SKM-1 treated with dmso at 0.1 percent for 144 hours (cell line): ENCODE results near the gene TRIM31.
A peak's percentile ranks its signal among the peaks of the same experiment; 100 is the strongest.

ENCODE experiments used
- DNase-seq: peaks from one replicate; lab custom pipeline; 2025; ENCODE audit not compliant: unreplicated experiment; lab: John Stamatoyannopoulos, UW

Gene TRIM31

DNA sequence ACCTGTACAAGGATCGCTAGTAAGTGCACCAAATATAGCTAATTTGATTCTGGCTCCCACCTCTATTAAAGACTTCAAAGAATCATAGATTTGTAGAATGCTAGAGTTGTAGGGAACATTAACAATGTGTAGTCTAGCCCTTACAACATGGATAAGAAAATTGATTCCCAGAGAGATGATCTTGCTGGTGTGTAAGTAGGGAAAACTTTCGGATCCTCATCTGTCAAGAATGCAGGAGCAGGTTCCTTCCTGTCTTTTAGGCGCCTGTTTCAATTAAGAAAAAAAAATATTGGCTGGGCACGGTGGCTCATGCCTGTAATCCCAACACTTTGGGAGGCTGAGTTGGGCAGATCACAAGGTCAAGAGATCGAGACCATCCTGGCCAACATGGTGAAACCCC, 25.0 kb downstream of the TRIM31 start:
- no peak for DNase-seq

DNA sequence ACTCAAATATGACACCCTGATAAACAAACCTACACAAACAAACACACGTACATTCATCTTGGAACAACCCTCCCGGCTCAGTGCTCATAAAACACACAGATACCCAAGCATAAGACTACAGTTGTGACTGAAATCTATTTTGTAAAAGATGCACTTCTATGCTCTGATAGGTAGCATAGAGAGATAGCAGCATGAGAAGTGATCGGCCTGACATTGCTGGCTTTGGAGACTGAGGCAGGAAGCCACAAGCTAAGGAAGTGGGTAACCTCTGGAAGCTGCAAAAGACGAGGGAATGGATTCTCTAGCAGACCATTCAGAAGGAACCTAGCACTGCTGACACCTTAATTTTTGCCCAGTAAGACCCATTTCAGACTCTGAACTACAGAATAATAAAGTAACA, 35.7 kb downstream of the TRIM31 start:
- DNase-seq = no peak

DNA sequence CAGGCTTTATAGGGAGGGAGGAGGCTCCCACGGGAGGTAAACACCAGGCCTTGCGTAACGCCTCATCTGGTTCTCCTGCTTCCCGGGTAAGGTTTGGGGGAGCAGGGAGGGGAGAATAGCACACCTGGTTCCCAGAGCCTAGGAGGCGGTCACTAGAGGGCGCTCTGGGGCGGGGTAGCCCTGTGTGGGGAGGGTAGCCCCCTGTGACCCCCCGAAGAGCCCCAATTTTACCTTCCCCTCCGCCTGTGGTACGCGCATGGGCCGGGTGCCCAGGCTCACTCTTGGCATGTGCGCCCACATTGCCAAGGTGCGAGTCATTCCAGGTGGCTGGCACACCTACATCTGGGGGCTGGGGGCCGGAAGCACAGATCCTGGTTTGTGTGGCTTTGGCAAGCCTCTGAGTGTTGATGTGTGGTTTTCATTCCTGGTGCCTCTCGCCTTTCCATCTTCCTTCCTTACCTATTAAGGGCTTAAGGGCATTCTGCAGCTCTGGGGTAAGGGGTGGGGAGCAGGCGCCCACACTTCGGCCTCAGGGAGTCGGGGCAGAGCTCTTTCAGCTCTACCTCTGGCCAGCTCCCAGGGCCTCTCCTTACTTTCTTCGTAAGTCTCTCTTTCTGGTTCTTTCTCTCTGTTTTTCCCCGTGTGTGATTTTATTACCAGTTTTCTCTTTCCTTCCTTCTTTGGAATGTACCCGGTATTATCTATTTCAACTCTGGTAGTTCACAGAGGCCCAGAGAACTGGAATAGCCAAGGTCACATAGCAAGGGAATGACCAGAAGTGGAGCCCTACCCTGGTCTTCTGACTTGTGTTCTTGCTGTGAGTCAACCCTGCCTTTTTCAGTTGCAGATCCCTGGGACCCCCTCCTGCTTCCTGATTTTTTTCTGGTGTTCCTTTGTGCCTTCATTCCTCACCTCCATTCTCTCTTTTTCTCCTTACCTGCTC, 36.8 kb downstream of the TRIM31 start:
- no peak for DNase-seq

DNA sequence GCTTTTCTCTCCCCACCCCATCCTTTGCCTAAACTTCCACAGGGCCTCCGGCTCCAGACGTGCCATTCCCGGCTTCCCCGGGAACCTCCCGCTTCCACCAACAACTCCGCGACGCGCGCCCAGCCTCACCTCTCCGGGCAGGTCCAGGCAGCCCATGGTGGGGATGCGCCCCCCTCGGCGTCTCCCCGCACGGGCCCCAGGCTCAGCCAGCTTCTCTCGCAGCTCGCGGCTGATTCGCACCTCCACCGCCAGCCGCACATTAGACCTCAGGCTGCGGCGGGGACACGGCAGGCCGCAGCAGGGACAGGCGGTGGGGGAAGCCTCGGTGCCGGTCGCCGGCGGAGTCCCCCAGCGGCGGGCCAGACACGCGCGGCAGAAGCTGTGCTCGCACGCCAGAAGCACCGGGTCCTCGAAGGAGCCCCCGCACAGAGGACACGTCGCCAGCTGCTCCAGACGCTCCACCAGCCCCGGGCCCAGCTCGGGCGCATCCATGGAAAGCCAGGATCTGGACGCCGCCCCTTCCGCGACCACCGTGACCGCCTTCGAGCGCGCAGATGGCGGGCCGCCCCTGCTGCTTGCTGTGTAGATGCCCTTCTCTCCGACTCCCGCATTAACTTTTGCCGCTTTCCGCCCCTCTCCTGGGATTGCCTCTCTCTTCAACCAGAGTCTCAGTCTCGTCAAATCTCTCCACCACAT, 37.6 kb downstream of the TRIM31 start, which contains the start of gene RNF39:
Gene RNF39 (minus strand): TSS at position 676 of the 696 bp plus-strand sequence. CDS start 184 bp downstream, at position 492.
- no peak for DNase-seq

DNA sequence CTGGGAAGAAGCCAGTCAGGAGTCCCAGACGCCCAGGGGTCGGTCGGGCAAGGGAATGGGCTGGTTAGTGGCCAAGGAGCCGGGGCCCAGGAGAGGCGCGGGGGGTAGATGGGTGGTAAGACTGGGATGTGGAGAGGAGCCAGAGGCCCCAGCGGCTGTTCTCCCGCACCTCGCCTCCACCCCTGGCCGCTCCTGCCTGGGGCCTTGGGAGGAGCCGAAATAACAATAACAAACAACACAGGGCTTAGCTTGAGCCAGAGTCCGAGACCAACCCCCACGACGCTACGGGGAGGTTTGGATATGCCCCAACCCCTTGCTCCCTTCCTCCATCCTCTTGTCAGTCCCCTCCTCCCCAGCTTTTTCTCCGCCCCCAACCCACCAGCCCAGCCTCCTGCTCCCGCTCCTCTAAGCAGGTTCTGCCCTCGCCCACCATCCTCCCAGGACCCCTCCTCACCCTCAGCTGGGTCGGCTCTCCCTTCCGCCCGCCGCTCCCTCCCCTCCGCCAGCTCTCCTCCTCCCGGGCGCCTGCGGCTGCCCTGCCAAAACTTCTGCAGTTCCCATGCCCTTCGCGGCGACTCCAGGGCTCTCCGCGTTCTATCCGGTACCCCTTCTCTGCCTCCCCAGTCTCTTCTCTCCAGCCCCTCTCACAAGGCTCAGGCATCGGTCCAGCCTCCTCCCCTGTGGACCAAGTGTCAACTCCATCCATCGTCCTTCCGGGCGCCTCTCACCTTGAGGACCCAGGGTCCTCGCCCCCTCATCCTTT, 38.4 kb downstream of the TRIM31 start:
- no peak for DNase-seq

DNA sequence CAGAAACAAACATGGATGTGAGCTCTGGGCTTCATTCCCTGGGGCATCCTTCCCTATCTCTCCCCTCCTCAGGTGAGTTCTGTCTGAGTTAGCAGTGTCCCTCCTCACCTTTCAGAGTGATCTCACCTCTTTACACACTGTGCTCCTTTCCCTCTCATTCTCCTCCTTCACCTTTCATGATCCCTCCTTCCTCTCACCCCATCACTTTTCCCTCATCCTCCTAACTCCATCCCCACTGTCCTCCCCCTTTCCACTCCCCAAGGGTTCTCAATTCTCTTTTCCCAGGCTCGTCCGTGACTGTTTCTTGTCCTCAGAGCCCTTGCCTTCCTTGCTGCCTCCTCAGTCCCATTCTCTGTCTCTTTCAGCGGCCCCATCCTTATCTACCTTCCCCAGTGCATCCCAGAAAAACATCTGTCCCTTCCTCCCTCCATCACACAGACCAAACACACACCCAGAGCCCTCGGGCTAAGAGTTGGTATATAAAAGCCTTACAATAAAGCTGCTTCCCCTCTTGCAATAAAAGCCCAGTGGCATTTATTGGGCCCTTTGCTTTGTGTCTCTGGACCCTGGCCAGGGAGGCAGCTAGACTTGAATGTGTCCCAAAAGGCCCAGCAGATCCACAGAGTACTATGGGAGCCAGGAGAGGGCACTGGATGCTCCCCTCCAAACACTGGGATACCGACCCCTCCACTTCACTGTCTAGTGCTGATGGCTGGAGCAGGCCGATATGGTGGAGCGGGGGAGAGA, 39.2 kb downstream of the TRIM31 start:
- no peak for DNase-seq

DNA sequence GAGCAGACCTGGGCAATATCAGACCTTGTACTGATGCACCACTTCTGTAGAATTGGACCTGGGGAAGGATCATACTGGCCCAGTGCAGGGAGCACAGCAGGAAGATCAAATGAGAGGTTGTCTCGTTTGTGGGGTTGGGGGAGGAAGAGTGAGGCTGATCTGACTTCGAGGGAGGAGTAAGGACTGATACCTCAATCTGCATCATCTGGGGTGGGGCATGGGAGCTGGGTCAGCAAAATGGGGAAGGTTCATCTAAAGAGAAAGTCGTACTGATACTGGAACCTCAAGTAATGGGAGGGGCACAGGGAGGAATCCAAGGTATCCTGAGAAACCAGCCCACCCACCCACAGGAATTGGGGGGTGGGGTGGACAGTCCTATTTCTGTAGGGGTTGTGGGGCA, 41.0 kb downstream of the TRIM31 start:
- DNase-seq = no peak

DNA sequence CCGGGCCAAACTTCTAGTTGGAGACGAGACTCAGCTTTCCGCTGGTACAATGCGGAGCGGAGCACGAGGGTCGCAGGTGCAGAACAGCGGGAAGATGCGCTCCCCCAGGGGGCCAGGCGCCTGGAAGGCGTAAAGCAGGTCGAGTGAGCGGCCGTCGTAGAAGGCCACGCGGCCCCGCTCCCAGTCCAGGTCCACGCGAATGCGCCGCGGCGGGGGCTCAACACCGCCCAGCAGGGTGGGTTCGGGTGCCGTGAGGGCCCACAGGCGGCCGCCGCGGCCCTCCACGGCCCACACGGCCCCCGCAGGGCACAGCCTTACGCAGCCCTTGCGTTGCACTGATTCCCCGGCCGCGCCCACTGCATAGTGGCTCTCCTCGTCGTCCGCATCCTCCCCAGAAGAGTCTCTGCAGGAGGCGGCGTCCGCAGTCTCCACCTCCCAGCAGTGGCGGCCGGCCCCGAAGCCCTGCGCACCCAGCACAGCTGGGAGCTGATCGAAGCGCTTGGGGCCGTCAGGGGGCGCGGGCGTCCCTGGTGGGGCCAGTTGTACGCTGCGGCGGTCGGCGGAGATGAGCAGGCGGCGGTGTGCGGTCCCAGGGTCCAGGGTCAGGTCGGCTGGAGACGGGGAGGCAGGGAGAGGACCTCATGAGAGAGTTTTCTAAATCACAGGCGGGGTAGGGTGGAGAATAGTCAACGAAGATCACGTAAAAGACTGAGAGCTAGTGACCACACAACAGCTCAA, 41.6 kb downstream of the TRIM31 start:
- DNase-seq = no peak

DNA sequence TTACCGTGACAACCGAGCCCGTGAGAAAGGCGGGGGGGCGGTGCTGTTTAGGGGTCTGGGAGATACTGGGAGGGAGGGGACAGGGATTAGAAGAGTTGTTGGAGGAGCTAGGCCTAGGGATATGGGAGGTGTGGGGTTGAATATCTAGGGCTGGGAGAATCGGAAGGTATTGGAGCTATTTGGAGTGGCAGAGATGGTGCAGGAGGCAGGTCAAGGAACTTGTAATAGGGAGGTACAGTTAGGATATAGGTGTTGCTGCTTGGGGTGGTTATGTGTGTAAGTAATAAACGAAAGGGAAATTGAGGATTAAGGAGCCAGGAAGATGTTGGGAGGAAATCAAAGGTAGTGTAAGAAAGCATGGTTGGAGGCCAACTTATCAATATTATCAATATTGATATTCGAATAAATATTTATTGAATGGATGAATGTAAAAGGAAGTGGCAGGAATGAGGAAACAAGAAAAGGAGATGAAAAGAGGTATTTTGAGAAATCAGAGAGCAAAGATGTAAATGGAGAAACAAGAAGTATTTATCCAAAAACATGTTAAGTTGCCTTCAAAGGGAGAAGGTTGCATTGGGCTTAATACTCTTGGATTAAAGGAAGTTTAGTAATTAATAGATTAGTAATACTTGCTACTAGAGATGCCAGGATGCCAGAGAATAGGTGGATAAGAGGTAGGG, 45.3 kb downstream of the TRIM31 start:
- no peak for DNase-seq

DNA sequence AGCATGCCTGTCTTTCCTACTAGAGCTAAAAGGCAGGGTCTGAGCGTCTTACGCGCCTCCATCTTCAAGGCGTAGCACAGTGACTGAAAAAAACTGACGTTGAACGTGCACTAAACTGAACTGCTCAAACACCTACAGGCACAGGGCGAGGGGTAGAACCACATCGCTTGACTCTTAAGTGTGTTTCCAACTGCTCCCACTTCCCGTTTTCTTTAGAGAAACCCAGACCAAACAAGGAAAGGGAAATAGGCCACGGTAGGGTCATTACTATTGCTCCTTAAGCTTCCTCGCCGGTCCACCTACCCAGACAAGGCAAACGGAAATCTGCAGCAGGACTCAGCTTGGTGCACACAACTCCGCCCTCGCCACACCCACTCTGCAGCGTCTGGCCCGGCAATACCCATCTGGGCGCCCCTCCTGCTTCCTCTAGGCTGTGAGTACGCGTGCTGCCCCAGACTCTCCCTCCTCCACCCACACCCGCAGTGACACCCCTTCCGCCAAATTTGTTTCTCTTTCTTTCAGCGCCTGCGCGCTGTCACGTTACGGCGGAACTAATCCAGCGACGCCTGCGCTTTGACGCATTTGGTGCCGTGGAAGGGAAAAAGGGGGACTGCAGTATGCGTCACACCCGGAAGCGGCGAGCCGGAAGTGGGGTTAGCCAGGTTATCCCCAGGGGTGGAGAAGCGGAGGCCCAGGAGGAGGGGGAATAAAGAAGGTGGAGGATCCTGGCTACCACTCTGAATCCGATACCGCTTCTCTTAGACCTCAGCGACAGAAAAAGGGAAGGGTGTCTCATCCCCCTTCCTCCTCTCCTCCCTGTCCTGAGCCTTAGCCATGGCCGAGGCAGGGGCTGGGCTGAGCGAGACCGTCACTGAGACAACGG, 46.1 kb downstream of the TRIM31 start, which contains the start of gene PPP1R11:
Gene PPP1R11 (plus strand): TSS at position 622 of the 883 bp plus-strand sequence. CDS start 213 bp downstream, at position 835.
- DNase-seq = peak; percentile 99

DNA sequence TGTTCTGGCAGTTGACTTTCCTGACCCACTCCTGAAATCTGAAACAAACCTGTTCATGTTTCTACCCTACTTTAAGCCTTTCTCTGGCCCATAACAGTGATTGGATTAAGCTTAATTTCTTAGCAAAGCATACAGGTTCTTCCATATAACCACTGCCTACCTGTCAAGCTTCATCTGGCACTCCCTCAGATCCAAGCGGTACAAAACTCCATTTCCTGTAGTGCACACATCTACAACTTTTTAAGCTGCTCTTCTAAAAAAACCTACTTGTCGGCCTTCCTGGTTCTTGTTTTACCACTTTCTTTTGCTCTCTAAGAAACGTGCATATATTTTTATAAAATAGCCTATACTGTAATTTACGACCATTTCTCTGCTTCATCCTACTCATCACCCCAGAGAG, 46.8 kb downstream of the TRIM31 start:
- no peak for DNase-seq

DNA sequence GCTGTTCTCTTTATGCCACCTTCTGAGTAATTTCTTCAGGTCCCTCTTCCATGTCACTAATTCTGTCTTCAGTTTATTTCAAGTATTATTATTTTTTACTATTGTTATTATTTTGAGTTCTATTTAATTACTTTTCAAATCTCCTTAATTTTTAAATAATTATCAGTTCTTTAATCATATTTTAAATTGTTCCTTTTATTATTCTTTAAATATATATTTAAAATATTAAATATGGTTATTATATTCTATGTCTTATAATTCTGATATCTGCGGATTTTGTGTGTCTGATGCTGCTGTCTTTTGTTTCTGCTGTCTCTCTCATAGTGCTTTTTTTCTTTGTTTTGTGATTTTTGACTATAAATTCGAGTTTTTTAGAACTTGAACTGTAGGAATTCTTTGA, 49.6 kb downstream of the TRIM31 start:
- DNase-seq = no peak

DNA sequence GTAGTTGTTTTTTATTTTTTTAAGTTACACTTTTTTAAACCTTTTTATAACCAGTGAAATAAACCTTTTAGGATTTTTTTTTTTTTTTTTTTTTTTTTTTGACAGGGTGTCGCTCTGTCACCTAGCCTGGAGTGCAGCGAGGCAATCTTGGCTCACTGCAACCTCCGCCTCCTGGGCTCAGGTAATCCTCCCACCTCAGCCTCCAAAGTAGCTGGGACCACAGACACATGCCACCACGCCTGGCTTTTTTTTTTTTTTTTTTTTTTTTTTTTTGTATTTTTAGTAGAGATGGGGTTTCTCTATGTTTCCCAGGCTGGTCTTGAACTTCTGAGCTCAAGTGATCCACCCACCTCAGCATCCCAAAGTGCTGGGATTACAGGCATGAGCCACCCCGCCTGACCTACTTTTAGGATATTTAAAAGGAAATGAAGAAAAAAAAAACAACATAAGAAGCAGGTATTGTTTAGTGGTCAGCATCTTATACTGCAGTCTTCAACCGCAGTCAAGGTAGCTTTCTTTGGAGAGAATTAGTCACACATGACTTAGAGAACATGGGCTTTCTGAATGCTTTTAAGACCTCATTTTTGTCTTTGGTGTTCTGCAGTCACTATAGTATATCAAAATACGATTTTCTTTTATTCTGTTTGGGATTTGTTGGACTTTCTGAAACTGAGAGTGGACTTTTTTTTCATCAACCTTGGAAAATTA, 50.3 kb downstream of the TRIM31 start:
- DNase-seq = no peak

DNA sequence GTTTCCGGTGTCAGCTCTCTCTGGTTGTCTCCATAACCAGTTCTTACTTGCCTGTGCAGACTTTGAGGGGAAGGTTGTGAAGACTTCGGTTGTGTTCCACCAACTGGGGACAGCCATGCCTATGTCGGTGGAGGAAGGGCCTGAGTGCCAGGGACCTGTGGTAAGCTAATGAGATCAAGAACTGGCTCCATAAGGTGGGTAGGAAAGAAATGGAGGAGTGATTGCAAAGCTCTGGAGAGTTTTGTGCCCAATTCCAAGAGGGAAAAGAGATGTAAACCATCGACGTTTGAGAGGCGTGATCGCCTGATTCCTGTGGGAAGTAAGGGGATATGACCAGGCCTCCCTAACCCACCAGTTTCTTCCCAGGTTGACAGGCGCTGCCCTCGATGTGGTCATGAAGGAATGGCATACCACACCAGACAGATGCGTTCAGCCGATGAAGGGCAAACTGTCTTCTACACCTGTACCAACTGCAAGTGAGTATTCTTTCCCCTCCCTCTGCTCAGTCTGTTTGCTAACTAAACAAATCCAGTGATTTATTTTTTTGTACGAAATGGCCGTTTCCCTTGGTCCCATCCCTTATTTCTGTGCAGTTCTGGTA, 50.9 kb downstream of the TRIM31 start:
- DNase-seq = no peak

DNA sequence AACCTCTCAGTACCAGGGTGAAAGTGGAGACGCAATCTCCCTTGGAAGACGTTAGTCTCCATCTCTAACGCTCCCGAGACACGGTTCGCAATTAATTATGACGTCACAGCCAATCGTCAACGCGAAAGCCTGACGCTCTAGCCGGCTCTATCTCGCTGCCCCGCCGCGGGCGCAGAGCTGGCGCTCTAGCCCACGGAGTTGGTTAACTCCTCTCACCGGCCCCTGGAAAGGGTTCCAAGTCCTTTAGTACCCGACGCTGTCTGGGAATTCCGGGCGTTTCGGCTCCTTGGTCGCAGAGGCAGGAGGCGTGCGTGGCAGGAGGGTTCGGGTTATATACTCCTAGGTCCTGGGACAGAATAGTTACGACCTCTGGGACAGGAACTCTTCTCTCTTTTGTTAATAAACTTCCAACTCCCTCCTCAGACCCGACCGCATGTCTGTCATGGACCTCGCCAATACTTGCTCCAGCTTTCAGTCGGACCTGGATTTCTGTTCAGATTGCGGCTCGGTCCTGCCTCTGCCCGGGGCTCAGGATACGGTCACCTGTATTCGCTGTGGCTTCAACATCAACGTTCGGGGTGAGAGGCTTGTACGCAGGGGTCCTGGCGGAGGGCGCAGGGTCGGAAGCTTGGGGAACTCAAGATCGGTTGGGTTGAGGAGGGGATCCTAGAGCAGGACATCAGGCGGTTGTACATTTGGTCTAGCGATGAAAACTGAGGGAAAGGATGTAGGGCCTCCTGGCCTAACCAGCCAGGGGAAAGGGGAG, 51.6 kb downstream of the TRIM31 start, which contains the start of gene POLR1H:
Gene POLR1H (plus strand): TSS at position 174 of the 766 bp plus-strand sequence. CDS start 260 bp downstream, at position 434.
- peak; percentile 84 for DNase-seq

DNA sequence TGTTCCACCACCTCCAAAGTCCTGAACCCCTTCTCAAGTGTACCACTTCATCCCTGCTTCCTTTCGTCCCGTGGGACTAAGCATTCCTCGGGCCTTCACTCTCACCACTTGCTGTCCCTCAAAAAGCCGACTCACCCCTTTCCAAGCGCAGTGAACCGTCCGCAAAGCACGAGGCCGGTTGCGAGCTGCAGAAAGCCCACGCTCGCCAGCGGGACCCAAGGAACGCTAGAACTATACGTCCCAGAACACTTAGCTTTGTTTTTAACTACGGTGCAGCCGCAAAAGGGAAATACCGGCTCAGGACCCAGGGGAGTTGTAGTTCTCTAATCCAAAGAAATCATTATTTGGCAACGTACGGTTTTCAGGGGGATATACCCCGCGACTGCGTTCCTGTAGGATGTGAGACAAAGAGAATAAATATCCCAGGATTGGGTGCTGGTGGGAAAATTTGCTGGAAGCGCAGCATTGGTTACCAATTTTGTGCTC, 52.2 kb downstream of the TRIM31 start:
- no peak for DNase-seq
